ENCODE data around the gene SLC6A6.

DNA sequence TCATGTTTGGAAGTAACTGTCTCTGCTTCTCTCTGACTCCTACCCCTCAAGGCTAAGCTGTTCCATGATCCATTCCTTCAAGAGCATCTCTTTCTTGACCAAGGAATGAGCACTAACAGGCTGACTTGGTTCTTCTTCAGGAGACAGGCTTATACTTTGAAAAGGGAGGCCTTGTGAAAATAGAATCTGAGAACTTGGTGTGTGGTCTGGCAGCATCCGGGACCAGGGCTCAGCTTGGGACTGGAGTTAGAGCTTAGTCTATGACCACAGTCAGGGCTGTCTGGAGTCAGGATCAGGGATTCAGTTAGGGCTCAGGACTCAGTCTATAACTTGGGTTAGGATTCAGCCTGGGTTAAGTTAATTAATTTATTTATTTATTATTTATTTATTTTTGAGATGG is 44.9 kb upstream of the SLC6A6 start:
- TF ChIP-seq, protein P1, sequence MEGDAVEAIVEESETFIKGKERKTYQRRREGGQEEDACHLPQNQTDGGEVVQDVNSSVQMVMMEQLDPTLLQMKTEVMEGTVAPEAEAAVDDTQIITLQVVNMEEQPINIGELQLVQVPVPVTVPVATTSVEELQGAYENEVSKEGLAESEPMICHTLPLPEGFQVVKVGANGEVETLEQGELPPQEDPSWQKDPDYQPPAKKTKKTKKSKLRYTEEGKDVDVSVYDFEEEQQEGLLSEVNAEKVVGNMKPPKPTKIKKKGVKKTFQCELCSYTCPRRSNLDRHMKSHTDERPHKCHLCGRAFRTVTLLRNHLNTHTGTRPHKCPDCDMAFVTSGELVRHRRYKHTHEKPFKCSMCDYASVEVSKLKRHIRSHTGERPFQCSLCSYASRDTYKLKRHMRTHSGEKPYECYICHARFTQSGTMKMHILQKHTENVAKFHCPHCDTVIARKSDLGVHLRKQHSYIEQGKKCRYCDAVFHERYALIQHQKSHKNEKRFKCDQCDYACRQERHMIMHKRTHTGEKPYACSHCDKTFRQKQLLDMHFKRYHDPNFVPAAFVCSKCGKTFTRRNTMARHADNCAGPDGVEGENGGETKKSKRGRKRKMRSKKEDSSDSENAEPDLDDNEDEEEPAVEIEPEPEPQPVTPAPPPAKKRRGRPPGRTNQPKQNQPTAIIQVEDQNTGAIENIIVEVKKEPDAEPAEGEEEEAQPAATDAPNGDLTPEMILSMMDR (IDR thresholded peaks at IDR 0.05), result no peak
- TF ChIP-seq EZH2 (IDR thresholded peaks at IDR 0.05), result no peak

Measured in neural progenitor cell (in vitro differentiated cells).